Renal cortex interstitium (tissue), 11 donors: Measurements from ENCODE around the gene CACNA1B. TPM values are rescaled to one million over a fixed set of nuclear protein-coding genes. Genes with fewer than 3 reads are reported as not detected.
"Not testable (repeated sequence)": the region's sequence is repeated elsewhere in the genome, so short reads cannot be mapped to it uniquely, and the experiment has no call there.

Source experiments
- DNase-seq, 11 donors: peaks; one replicate each; pipeline ENCODE4 v3.0.0-alpha.2; 2013; ENCODE audit warnings: low read depth in 9 of 11, low spot score in 4 of 11; ENCODE audit errors: extremely low read depth in 1 of 11
- polyA plus RNA-seq, 3 donors: library from polyadenylated mRNA; unstranded; fragments of 120-200 nt; gene quantifications; one replicate each; pipeline ENCODE4 v1.2.1, GENCODE V29; 2013; ENCODE audit not compliant: insufficient read length in 3 of 3

CACNA1B gene
- polyA plus RNA-seq, 3 donors = 0.23 to 0.39 (median 0.27) TPM

GRCh38 chr9:137881591-137882505 is 4.3 kb downstream of the CACNA1B start:
- DNase-seq = no peak

GRCh38 chr9:137882506-137882821 is 4.9 kb downstream of the CACNA1B start:
- no peak for DNase-seq

GRCh38 chr9:137883977-137884376 is 6.4 kb downstream of the CACNA1B start:
- not testable (repeated sequence) for DNase-seq

- not testable (repeated sequence) for DNase-seq
These were observed 7.0 kb downstream of the CACNA1B start for GRCh38 chr9:137884547-137884946.

GRCh38 chr9:137885121-137885520 is 7.5 kb downstream of the CACNA1B start:
- not testable (repeated sequence) for DNase-seq

- DNase-seq = not testable (repeated sequence)
These were observed 11.0 kb downstream of the CACNA1B start for GRCh38 chr9:137888621-137889020.

GRCh38 chr9:137889966-137890365 is 12.4 kb downstream of the CACNA1B start:
- DNase-seq = not testable (repeated sequence)

- DNase-seq = not testable (repeated sequence)
These were observed 13.4 kb downstream of the CACNA1B start for GRCh38 chr9:137890768-137891587.

GRCh38 chr9:137891588-137892423 is 14.2 kb downstream of the CACNA1B start:
- no peak for DNase-seq

GRCh38 chr9:137892424-137893191 is 15.0 kb downstream of the CACNA1B start:
- no peak for DNase-seq

GRCh38 chr9:137893670-137894069 is 16.1 kb downstream of the CACNA1B start:
- DNase-seq = no peak

GRCh38 chr9:137899551-137900360 is 22.2 kb downstream of the CACNA1B start:
- no peak for DNase-seq

- no peak for DNase-seq
These were observed 23.2 kb downstream of the CACNA1B start for GRCh38 chr9:137900584-137901310.

- no peak for DNase-seq
These were observed 25.1 kb downstream of the CACNA1B start for GRCh38 chr9:137902646-137903045.

- no peak for DNase-seq
These were observed 28.2 kb downstream of the CACNA1B start for GRCh38 chr9:137905740-137906139.

GRCh38 chr9:137907776-137908175 is 30.2 kb downstream of the CACNA1B start:
- no peak for DNase-seq

- no peak for DNase-seq
These were observed 35.1 kb downstream of the CACNA1B start for GRCh38 chr9:137912671-137913070.
